Activated T-cell treated with anti-CD3 and anti-CD28 coated beads for 24 hours (primary cell): ENCODE data around the gene KMT2C.
"Not testable (repeated sequence)": the region's sequence is repeated elsewhere in the genome, so short reads cannot be mapped to it uniquely, and the experiment has no call there.

Experiments
- DNase-seq: peaks from one replicate; pipeline ENCODE4 v3.0.0-alpha.2; 2020; ENCODE audit warnings: low read depth

Gene KMT2C

DNA sequence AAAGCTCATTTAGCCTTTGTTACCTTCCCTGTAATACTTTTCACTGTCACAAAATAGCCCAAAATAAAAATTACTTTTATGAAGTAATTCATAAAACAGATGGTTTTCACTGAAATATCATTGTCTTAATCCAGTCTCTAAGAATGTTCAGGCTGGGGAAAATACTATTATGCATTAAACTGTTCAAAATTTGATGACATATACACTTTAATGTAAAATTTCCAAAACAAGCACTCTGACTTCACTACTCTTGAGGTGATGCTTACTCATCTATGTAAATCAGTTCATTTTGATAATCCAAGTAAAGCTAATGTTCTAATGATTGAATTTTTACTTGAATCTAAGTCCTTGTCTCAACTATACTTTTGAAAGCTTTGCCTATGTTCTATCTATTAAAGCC is 127.9 kb downstream of the KMT2C start:
- no peak for DNase-seq

DNA sequence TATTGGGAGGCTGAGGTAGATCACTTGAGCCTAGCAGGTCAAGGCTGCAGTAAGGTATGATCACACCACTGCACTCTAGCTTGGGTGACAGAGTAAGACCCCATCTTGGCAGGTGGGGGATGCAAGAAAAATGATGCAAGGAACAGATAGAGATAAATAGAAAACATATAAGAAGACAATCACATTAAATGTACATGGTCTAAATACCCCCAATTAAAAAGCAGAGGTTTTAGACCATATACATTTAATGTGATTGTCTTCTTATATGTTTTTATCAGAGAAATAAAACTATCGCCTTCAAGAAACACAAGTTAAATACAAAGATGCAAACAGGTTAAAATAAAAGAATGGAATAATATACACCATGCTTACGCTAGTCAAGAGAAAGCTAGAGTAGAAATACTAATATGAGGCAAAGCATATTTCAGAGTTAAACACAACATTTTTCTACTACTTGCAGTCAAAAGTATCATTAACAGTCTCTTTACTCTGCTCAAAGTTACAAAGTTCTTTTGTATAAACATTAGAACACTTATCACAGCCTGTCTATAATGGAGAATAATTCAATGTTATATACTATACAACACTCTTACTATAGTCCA is 136.2 kb downstream of the KMT2C start:
- DNase-seq, result not testable (repeated sequence)

DNA sequence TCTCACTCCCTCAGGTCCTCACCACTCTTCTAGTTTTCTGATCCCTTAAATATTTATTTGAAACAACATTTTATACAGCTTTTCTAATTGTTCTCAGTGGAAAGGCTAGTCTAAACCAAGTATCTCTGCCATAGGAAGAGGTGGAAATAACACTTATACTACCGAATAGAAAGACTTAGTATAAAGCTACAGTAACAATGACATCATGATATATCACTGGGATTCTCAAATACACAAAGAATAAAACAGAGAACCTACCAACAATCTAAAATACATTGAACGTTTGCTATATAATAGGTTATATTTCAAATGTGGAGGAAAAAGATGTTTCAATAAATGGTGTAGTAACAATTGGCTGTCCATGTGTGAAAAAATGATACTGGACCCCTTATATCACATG is 142.9 kb downstream of the KMT2C start:
- DNase-seq, result no peak

DNA sequence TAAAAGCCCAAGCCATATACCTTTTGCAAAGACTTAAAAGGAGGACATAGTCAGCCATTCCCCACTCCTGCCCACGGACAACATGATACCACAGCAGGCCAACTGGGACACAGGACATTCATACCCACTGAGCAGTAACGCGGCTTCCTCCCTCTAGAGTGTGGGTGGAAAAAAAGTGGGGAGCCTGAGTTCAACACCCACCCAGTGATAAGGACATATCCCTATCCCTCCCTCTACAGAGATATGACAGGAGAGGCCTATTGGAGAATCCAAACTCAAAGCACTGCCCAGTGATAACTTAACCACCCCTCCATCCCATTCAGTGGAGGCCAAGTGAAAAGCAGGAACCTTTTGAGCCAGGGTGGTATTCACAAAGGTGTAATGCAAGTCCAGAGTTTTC is 148.8 kb downstream of the KMT2C start:
- DNase-seq, result not testable (repeated sequence)

DNA sequence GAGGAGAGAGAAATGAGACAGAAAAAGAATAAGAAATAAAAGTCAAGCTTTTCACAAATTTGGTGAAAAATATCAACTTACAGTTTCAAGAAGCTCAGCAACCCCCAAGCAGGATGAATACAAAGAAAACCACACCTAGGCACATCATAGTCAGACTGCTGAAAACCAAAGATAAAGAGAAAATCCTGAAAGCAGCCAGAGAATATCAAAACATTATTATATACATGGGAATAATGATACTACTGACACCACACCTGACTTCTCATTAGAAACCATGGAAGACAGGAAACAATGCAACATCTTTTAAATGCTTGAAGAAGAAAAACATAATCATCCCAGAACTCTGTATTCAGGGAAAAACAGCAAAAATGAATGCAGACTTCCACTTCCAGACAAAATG is 149.6 kb downstream of the KMT2C start:
- not testable (repeated sequence) for DNase-seq

DNA sequence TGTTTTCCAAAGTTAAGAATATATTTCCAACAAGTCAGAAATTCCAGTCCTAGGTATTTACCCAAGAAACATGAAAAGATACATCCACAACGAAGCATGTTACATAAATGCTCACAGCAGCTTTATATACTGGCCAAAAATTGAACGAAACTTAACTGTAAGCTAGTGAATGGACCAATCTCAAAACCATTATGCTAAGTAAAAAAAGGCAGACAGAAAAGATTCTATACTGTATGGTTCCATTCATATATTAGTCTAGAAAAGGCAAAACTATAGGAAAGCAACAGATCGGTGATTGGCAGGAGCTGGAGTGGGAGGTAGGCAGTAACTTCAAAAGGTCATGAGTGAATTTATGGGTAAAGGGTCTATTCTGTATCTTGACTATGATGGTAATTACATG is 150.8 kb downstream of the KMT2C start:
- not testable (repeated sequence) for DNase-seq

DNA sequence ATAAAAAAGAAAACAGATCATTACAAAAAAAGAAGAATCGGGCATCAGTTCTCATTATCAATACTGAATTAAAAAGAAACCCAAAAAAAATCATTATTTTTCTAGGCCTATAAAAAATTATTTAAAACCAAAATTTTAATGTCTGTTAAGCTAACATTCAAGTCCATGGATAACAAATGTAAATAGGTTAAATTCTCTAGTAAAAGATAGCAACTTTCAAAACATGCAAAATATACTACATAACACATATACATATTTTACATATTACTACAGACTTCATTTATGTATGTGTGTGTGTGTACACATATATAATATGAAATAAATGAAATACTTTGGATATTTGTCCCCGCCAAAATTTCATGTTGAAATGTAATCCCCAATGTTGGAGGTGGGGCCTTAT is 158.1 kb downstream of the KMT2C start:
- not testable (repeated sequence) for DNase-seq

DNA sequence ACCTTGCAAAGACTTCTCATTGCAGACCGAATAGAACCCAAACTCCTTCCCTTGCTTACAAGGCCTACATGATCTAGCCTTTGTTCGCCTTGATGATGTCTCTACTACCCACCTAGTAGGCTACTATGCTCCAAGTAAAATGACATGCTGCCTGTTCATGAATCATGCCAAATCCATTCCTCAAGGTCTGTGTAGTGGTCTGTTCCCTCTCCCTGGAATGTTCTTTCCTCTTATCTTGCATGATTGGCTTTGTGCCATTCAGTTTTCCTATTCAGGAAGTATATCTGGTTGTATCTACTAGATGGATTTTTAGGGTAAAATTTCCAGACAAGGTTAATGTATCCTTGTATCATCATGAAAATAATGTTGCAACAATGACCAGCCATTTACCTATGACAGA is 165.4 kb downstream of the KMT2C start:
- DNase-seq, result not testable (repeated sequence)

DNA sequence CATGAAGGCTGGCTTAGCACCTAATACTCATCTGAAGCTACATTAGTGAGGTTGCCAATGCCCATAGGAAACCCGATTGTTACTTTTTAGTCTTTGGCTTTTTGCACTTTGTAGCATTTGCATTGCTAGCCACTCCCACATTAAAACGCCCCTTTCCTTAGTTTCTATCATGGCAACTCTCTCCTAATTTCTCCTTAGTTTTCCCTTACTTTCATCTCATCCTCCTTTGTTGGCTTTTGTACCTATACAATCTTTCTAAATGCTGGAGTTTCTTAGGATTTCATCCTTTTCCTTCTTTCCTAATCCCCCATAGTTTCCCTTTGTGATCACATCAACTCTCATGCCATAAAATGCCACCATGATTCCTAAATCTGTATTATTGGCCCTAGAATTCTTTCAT is 168.9 kb downstream of the KMT2C start:
- DNase-seq, result not testable (repeated sequence)

DNA sequence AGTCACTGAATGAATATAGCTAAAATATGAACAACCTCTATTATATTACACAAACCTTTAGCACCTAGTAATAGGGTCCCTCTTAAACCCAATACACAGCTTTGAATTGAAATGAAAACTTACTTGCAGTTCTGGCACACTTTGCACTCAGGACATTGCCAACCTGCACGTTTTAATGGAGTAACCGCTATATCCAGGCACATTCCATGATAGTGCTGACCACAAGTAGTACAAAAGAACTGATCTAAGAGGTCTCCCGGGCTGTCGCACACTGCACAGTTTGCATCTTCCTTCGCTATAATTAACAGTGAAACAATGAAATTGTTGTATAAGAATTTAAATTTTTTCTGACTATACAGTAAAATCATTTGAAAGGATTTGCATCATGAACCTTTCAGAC is 170.9 kb downstream of the KMT2C start:
- DNase-seq, result not testable (repeated sequence)

DNA sequence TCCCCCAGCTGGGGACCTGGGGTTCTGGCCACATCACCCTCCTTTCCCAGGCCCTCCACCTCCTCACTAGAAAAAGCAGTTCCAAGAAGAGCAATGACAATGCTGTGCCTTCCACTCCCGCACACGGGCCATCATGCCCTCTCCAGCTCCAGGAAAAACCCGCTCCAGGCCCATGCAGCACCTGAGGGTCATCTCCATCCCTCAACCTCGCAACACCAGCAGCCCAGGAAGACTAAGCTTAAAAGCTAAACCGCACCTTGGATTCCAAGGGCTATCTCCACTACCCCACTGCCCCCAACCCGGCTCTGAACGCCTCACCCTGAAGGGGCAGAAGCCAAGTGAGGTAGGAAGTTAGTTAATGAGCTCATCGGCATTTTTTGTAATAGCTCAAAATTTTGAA is 173.7 kb downstream of the KMT2C start:
- not testable (repeated sequence) for DNase-seq

DNA sequence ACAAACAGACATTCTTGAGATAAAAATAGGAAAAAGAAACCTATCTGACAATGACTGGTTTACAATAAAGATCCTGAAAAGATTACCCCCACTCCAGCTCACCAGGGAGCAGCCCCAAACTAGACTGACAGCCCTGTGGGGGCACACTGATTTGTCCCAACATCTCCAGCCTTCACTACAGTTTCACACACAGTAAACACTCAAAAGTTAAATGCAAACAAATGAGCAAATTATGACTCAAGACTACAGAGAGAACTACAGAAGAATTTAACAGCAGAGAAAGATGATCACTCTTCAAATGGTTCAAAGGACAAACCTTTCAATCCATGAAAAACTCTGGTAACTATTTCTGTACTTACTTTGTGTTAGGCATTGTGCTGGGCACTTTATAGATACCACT is 176.2 kb downstream of the KMT2C start:
- not testable (repeated sequence) for DNase-seq

DNA sequence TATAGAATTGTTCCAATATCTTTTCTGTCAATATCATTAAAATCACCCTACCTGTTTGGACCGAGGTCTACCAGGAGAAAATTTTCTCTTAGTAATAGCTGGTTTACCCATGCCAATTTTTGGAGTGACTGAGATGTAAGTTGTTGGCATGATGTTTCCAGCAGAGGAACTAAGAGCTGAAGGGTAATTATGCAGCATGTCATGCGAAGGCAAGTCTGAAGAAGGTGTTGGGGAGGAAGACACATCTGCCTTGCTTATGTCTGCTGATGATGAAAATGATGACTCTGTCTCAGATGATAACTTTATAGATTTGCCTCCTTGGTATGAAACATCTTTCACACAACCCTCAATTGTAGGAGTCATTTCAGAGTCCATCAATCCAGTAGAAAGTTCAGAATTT is 188.0 kb downstream of the KMT2C start:
- DNase-seq, result not testable (repeated sequence)

DNA sequence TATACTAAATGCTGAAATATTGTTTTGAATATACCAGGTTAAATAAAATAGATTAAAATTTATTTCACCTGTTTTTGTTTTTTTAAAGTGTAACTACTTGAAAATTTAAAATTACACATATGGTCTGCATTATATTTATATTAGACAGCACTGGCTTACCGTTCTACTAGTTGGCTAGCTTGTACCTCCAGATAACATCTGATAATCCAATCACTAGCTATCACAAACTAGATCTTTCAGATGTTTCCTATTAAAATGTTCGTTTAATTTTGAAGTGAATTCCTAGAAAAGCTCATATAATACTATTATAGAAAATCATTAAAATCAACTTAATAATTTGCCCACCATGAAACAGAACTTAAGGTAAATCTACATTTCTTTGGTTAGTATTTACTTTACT is 190.4 kb downstream of the KMT2C start:
- not testable (repeated sequence) for DNase-seq

DNA sequence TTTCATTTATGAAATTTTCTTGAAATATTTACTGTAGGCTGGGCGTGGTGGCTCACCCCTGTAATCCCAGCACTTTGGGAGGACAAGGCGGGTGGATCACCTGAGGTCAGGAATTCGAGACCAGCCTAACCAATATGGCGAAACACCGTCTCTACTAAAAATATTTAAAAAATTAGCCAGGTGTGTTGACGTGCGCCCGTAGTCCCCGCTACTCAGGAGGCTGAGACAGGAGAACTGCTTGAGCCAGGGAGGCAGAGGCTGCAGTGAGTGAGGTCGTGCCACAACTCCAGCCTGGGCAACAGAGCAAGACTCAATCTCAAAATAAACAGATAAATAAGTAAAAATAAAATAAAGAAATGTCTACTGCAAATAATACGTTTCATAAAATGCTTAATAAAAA is 192.3 kb downstream of the KMT2C start:
- not testable (repeated sequence) for DNase-seq

DNA sequence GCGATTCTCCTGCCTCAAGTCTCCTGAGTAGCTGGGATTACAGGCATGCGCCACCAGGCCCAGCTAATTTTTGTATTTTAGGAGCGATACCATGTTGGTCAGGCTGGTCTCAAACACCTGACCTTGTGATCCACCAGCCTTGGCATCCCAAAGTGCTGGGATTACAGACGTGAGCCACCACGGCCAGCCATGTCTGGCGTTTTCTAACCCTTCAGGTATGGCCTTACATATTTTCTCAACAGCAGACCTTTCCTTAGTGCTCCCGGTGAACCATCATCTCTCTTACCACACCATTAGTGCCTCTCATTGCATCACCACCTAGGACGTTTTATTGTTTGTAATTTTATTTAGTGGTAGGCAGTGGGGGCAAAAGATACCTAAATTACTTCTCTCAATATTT is 194.5 kb downstream of the KMT2C start:
- not testable (repeated sequence) for DNase-seq

DNA sequence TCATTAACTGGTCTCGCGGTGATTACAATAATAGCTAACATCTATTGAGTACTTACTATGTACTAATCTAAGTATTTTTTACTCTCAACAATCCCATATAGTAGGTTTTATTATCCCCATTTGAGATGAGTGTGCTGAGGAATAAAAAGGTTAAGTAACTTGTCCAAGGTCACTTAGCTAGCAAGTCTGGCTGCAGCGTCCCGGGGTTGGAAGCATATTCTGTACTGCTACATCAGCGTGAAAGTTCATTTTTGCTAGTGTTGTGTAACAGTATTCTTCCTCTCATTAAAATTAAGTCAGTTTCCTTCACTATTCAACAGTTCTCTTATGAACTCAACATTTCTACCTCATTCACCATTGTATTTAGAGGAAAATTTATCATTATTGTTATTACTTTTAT is 199.5 kb downstream of the KMT2C start:
- not testable (repeated sequence) for DNase-seq

DNA sequence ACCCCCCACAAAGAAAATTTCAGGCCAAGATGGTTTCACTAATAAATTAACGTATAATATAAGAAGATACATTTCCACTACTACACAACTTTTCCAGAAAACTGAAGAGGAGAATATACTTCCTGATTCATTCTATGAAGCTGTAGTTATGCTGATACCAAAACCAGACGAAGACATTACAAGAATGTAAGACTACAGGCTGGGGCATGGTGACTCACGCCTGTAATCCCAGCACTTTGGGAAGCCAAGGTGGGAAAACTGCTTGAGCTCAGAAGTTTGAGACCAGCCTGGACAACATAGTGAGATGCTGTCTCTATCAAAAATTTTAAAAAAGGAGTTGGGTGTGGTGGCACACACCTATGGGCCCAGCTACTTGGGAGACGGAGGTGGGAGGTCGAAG is 201.4 kb downstream of the KMT2C start:
- DNase-seq, result not testable (repeated sequence)

DNA sequence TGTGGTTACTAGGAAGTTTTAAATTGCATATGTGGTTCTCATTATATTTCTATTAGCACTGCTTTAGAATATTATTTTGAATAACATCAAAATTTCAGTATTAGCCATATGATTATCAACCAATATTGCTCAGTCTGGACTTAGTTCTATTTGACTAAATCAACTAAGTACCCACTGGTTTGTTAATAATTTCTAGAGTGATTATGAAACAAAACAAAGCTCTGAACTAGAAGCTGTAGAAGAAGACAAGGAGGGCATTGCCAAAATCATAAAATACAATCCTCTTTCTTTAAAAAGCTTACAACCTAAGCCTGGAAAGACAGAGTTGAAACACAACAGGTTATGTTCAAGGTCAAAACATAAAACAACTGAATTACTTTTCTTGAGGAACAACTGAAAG is 204.7 kb downstream of the KMT2C start:
- DNase-seq, result no peak

DNA sequence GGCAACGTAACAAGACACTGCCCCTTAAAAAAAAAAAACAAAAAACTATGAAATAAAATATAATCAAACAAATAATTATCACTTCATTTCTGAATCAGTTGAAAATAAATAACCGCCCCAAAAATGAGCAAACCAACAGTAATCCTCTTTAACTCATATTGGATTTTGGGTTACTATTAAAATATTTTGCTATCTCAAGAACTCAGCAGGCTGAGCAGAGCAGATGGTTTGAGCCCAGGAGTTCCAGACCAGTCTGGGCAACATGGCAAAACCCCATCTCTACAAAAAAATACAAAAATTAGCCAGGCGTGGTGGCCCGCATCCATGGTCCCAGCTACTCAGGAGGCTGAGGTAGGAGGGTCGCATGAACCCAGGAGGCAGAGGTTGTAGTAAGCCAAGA is 216.2 kb downstream of the KMT2C start:
- DNase-seq, result not testable (repeated sequence)

DNA sequence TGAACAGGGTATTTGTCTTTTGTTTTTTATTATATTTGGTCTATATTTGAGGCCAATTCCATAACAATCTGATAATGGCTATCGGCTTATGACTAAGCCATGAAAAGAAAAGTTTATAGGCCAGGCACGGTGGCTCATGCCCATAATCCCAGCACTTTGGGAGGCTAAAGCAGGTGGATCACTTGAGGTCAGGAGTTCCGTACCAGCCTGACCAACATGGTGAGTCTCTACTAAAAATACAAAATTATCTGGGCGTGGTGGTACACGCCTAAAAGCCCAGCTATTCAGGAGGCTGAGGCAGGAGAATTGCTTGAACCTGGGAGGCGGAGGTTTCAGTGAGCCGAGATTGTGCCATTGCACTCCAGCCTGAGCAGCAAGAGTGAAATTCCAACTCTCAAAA is 227.0 kb downstream of the KMT2C start:
- not testable (repeated sequence) for DNase-seq

DNA sequence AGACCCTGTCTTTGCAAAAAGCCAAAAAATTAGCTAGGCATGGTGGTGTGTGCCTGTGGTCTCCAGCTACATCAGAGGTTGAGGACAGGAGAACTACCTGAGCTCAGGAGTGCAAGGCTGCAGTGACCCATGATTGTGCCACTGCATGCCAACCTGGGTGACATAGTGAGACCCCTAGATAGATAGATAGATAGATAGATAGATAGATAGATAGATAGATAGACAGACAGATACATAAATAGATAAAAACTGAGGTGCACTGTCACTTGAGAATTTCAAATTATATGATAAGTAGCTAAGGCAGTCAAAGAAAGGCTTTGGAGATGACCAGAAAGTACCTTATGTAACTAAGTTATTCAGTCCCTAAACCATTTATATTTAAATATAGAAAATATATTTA is 231.4 kb downstream of the KMT2C start:
- DNase-seq, result not testable (repeated sequence)

DNA sequence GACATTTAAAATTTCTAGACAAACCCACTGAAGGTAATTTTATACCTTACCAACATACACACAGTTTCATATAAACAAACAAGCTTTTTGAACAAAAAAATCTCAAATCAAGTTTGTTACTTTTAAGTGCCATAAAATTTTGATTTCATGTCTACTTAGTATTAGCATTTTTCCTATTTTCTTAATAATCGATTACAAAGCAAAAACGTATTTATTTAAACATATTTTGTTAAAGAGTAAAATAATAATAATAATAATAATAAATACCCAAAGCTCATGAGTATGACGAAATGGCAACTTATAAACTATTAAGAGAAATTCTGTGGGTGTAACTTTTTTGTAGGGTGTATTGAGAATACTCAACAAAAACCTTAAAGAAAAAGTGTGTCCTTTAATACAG is 232.7 kb downstream of the KMT2C start:
- DNase-seq, result no peak

DNA sequence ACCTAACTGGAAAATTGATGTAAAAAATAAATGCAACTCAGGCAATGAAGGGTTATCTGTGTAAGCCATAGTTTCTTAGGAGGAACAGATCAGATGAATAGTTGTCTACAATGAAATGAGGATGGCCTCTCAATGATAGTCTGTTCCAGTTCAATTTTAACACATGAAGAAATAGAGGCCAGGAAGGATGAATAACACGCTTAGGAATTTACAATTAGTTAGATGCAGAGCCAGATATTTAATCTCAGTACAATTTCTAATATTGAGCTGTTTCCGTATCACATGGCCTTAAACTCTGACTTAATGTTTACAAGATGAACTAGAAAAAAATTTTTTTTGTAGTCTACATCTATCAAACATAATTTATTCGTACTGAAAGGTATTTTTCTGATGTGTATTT is 233.7 kb downstream of the KMT2C start:
- no peak for DNase-seq

DNA sequence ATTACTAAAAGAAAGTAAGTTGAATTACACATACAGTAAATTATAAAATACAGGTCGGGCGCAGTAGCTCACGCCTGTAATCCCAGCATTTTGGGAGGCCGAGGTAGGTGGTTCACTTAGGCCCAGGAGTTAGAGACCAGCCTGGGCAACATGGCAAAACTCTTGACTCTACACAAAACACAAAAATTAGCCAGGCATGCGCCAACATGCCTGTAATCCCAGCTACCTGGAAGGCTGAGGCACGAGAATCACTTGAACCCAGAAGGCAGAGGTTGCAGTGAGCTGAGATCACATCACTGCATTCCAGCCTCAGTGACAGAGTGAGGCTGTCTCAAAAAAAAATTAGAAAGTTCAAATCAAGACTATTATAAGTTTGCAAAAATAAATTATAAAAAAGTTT is 235.4 kb downstream of the KMT2C start:
- no peak for DNase-seq
